H1 (cell line): ENCODE data around the gene PLEKHN1. TPM values are rescaled to one million over a fixed set of nuclear protein-coding genes. Genes with fewer than 3 reads are reported as not detected.

Experiments
- BRCA1 ChIP-seq: IDR thresholded peaks from 2 replicates; pipeline ENCODE4 v1.6.1; 2012; ENCODE audit warnings: low read depth, low read length, improper control_type of control experiment
- CHD1 ChIP-seq: IDR thresholded peaks from 2 replicates; pipeline ENCODE4 v1.6.1; 2012; ENCODE audit warnings: low read depth, low read length, improper control_type of control experiment
- NRF1 ChIP-seq: IDR thresholded peaks from 2 replicates; pipeline ENCODE4 v1.6.1; 2011; ENCODE audit warnings: mild to moderate bottlenecking, low read depth, low read length, improper control_type of control experiment
- TCF12 ChIP-seq: IDR thresholded peaks from 2 replicates; pipeline ENCODE4 v1.6.1; 2011; ENCODE audit warnings: low read depth, mild to moderate bottlenecking, low read length
- YY1 ChIP-seq: IDR thresholded peaks from 2 replicates; pipeline ENCODE4 v1.6.1; 2011; ENCODE audit warnings: low read depth, mild to moderate bottlenecking, low read length
- polyA plus RNA-seq, 7 experiments: library from polyadenylated mRNA; depleted of rRNA in 3 of 7; stranded (reverse) in 5 of 7; unstranded in 2 of 7; fragments of >200 nt in 5 of 7; fragments of 200-250 nt in 2 of 7; gene quantifications; 1 replicate in 5 of 7; 2 replicates in 1 of 7; 4 replicates in 1 of 7; pipeline versions ENCODE4 v1.2.1 to v1.2.3, GENCODE V29; 2011 to 2013; ENCODE audit warnings: missing spikeins in 2 of 7, mixed read lengths in 2 of 7
- total RNA-seq: library from RNA; stranded (reverse); fragmentation: NEBNext Ultra II Directional; extraction: Animal tissue kit (Norgen Biotek cat#: 25700); gene quantifications from 2 replicates; pipeline ENCODE4 v1.2.1, GENCODE V29; 2021
- TF ChIP-seq, protein P1 (sequence below): IDR thresholded peaks from 2 replicates; pipeline ENCODE4 v1.6.1; 2012; ENCODE audit warnings: inconsistent platforms
- TF ChIP-seq, protein P2 (sequence below): IDR thresholded peaks from 2 replicates; pipeline ENCODE4 v1.6.1; 2012; ENCODE audit warnings: low read length, inconsistent platforms
- TF ChIP-seq, protein P3 (sequence below): fragments of 300-600 bp; sonication (generic); IDR thresholded peaks from 2 replicates; pipeline ENCODE4 v1.7.1; 2012; ENCODE audit warnings: low read length, moderate library complexity, mild to moderate bottlenecking, inconsistent platforms; ENCODE audit not compliant: insufficient replicate concordance

The PLEKHN1 gene
- total and polyA plus RNA-seq, 2 of the 8 experiments (the other 6 are each of a cell fraction or from before 2014, with no cell fraction given) = 0.39 to 1.5 TPM

DNA sequence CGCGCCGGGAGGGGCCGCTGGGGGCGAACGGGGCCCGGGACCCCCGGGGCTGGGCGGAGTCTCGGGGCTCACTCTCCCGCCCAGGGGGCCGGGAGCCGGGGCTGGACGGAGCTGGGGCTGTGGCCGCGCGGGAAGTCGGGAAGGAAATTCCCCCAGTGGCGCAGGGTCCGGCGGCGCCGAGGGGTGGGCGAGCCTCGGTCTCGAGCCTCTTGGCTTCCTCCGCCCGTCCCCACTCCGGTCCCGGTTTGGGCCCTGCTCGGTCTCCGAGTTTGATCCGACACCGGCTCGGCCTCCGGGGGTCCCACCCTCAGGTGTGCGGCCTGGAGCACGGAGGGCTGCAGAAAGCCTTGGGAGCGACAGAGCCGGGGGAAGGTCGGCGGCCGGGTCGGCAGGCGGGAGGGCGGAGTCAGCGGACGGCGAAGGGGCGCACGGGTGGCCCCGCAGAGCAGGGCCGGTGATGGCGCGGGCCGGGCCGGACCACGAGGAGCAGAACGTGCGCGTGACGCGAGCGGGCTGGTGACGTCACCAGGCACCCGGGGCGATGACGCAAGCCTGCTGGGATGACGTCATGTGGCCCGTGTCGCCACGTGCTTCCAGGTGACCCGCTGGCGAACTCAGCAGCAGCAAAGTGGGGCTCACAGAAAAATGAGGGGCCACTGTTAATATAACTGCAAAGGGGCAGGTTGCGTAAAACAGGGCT lies 34.2 kb downstream of the PLEKHN1 start (continued):
- TF ChIP-seq BRCA1 = no peak
- TF ChIP-seq, protein P1, sequence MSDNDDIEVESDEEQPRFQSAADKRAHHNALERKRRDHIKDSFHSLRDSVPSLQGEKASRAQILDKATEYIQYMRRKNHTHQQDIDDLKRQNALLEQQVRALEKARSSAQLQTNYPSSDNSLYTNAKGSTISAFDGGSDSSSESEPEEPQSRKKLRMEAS = peak; percentile 99
- no peak for TF ChIP-seq YY1
- TF ChIP-seq, protein P2, sequence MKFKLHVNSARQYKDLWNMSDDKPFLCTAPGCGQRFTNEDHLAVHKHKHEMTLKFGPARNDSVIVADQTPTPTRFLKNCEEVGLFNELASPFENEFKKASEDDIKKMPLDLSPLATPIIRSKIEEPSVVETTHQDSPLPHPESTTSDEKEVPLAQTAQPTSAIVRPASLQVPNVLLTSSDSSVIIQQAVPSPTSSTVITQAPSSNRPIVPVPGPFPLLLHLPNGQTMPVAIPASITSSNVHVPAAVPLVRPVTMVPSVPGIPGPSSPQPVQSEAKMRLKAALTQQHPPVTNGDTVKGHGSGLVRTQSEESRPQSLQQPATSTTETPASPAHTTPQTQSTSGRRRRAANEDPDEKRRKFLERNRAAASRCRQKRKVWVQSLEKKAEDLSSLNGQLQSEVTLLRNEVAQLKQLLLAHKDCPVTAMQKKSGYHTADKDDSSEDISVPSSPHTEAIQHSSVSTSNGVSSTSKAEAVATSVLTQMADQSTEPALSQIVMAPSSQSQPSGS = peak; percentile 99
- no peak for TF ChIP-seq TCF12
- TF ChIP-seq, protein P3, sequence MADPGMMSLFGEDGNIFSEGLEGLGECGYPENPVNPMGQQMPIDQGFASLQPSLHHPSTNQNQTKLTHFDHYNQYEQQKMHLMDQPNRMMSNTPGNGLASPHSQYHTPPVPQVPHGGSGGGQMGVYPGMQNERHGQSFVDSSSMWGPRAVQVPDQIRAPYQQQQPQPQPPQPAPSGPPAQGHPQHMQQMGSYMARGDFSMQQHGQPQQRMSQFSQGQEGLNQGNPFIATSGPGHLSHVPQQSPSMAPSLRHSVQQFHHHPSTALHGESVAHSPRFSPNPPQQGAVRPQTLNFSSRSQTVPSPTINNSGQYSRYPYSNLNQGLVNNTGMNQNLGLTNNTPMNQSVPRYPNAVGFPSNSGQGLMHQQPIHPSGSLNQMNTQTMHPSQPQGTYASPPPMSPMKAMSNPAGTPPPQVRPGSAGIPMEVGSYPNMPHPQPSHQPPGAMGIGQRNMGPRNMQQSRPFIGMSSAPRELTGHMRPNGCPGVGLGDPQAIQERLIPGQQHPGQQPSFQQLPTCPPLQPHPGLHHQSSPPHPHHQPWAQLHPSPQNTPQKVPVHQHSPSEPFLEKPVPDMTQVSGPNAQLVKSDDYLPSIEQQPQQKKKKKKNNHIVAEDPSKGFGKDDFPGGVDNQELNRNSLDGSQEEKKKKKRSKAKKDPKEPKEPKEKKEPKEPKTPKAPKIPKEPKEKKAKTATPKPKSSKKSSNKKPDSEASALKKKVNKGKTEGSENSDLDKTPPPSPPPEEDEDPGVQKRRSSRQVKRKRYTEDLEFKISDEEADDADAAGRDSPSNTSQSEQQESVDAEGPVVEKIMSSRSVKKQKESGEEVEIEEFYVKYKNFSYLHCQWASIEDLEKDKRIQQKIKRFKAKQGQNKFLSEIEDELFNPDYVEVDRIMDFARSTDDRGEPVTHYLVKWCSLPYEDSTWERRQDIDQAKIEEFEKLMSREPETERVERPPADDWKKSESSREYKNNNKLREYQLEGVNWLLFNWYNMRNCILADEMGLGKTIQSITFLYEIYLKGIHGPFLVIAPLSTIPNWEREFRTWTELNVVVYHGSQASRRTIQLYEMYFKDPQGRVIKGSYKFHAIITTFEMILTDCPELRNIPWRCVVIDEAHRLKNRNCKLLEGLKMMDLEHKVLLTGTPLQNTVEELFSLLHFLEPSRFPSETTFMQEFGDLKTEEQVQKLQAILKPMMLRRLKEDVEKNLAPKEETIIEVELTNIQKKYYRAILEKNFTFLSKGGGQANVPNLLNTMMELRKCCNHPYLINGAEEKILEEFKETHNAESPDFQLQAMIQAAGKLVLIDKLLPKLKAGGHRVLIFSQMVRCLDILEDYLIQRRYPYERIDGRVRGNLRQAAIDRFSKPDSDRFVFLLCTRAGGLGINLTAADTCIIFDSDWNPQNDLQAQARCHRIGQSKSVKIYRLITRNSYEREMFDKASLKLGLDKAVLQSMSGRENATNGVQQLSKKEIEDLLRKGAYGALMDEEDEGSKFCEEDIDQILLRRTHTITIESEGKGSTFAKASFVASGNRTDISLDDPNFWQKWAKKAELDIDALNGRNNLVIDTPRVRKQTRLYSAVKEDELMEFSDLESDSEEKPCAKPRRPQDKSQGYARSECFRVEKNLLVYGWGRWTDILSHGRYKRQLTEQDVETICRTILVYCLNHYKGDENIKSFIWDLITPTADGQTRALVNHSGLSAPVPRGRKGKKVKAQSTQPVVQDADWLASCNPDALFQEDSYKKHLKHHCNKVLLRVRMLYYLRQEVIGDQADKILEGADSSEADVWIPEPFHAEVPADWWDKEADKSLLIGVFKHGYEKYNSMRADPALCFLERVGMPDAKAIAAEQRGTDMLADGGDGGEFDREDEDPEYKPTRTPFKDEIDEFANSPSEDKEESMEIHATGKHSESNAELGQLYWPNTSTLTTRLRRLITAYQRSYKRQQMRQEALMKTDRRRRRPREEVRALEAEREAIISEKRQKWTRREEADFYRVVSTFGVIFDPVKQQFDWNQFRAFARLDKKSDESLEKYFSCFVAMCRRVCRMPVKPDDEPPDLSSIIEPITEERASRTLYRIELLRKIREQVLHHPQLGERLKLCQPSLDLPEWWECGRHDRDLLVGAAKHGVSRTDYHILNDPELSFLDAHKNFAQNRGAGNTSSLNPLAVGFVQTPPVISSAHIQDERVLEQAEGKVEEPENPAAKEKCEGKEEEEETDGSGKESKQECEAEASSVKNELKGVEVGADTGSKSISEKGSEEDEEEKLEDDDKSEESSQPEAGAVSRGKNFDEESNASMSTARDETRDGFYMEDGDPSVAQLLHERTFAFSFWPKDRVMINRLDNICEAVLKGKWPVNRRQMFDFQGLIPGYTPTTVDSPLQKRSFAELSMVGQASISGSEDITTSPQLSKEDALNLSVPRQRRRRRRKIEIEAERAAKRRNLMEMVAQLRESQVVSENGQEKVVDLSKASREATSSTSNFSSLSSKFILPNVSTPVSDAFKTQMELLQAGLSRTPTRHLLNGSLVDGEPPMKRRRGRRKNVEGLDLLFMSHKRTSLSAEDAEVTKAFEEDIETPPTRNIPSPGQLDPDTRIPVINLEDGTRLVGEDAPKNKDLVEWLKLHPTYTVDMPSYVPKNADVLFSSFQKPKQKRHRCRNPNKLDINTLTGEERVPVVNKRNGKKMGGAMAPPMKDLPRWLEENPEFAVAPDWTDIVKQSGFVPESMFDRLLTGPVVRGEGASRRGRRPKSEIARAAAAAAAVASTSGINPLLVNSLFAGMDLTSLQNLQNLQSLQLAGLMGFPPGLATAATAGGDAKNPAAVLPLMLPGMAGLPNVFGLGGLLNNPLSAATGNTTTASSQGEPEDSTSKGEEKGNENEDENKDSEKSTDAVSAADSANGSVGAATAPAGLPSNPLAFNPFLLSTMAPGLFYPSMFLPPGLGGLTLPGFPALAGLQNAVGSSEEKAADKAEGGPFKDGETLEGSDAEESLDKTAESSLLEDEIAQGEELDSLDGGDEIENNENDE = no peak
- TF ChIP-seq CHD1 = no peak
- TF ChIP-seq NRF1 = no peak
